Fibroblast of the conjunctiva (primary cell): ENCODE data around the gene TSPAN5.

ENCODE experiments used
- DNase-seq: peaks from one replicate; pipeline ENCODE4 v3.0.0-alpha.2; 2010; ENCODE audit warnings: low read depth

Gene TSPAN5

GRCh38 chr4:98617358-98618047 is 40.9 kb downstream of the TSPAN5 start:
- DNase-seq: no peak

- DNase-seq: no peak
Observed at GRCh38 chr4:98615991-98616390, 42.4 kb downstream of the TSPAN5 start.

DNA sequence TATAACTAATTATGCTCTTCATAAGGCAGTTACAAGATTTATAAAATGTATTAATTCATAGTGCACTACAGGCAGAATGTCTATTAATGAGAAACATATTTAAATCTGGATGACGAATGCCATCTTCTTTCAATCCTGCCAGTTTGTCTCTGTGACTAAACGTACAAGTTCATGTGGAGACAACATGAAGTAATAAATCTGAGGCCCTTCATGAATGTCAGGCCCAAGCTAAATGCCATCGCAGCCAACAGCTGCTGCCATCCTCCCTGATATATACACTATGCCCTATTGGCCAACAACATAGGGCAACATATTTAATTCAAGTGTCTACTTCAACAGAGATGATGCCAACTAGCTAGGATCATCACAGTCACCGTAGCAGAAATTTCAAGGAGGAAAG is 43.7 kb downstream of the TSPAN5 start:
- no peak for DNase-seq

GRCh38 chr4:98614094-98614493 is 44.3 kb downstream of the TSPAN5 start:
- DNase-seq: no peak

DNA sequence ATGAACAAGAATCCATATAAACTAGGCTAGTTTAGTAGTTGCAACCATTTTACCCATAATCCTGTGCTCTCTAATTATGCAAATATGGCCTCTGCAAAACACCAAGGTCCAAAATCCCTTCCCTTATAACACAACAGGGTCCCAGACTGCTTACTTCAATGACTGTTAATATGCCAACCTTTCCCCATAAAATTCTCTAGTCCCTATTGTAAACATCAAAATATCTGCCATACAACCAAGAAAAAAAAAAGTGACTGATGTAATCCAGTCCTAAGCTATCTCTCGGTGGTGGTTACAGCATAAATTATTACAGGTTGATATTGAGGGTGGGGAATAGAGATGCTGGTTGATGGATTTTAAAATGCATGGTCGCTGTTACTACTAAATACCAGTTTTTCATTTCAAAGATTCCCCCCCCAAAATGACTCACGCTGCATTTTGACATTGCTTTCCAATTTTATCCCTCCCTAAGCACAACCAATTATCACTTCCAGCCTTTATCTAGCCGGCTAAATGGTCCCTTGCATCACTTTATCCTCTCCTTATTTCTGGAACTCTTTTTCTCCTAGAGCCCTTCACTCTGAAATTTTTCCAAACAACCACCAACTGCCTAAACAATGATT is 44.8 kb downstream of the TSPAN5 start:
- DNase-seq: no peak

DNA sequence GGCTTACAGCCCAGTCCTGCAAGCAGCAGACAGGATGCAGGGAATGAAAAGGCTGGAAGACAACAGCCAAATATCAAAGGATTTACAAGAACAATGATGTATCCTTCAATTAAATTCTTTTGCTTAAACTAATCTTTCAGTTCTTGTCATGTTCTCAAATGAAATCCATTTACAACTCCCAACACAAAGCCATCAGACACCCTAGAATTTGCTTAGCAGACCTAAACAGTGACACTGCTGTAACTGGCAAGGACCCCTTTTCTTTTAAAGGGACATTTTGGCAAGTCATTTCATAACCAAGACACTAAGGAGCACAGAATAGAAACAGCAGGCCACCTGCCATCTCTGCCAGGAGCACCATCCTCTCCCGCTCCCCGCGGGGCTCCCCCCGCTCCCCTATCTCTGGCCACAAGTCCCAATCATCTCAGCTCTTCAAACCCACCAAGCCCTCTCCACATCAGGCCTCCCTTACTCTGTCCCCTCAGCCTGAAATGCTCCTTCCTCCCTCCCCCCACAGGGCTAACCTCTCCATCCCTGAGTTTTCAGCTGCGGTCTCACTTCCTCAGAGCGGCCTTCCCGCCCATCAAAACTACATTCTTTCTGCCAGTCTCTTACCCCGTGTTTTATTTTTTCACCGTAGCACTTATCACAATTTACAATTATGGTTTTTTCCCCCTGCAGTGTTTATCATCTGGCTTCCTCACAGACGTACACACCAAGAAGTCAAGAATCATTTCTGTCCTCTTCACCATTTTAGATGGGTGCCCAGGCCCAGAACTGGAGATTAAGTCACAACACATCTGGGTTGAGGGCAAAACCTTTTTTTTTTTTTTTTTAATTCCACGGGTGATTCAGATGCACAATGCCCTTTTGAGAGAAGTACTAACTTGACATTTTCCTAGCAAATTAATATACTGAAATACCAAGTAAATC is 45.8 kb downstream of the TSPAN5 start:
- no peak for DNase-seq

DNA sequence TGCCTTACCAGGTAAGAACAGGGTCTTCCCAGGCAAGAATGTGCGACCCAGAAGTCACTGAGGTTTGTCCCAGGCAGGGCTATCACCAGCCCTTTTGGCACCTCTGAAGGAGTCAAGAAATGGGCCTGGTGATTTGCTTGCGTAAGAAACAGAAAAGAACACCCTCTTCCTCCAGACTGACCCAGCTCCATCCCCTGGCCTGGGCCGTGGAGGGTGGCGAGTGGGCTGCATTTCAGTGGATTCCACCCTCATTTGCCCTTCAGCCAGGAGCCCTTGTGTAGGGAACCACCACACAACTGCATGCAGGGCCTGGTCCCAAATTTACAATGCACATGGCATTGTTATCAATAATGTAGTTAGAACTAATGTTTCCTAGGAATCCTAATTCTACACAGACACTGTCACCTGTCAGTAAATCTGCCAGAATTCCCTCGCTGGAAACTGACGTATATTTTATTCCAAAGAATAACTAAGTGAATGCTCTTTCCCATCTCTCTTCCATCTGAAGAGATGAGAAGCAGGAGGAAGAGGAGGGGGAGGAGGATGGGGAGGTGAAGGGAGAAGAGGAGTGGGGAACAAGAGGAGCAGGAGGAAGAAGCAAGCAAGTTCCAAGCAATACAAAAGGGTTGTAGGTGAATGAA is 46.6 kb downstream of the TSPAN5 start:
- DNase-seq: no peak

DNA sequence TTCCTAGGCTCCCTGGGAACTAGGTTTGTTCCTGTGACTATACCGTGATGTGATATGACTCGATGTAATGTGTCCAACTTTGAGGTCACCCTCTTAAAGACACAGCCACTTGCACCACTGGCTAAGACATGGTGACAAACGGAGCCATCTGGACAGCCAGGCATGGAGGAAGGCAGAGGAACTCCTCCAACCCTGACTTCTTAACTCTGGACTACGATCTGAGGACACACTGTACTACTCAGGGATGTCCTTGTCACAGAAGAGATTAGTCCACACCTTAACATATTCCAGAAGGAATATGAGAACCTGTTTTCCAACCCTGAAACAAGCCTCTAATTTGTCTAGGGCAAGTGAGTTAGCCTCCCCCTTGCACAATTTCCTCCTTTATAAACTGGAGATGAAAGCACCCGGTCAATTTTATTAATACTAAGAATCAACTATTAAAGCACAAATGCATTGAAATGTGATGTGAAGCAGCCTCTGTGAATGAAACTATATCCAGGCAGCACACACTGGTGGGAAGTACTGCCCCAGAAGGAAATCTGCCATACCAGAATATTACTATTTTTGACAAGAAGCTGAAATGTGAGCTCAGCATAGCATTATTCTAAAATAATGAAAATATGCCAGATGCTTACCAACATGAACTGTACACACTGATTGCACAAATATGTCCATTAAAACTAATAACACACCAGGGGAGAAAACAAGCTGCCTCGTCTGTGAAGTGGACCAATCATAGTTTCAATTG is 47.3 kb downstream of the TSPAN5 start:
- no peak for DNase-seq

- DNase-seq: no peak
Observed at GRCh38 chr4:98610431-98610830, 48.0 kb downstream of the TSPAN5 start.

DNA sequence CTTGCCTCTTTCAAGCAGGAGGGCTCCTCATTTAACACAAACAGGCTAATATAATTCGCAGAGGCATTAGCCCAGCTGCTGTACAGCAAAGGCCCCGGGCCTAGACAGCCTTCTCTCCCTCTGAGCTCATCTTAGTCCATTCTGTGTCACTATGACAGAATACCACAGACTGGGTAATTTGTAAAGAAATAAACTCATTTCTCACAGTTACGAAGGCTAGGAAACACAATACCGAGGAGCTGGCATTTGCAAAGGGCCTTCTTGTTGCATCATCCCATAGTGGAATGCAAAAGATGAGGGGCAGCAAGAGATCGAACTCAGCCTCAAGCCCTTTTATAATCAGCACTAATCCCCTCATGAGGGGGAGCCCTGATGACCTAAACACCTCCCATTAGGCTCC is 48.5 kb downstream of the TSPAN5 start:
- DNase-seq: peak; percentile 48

DNA sequence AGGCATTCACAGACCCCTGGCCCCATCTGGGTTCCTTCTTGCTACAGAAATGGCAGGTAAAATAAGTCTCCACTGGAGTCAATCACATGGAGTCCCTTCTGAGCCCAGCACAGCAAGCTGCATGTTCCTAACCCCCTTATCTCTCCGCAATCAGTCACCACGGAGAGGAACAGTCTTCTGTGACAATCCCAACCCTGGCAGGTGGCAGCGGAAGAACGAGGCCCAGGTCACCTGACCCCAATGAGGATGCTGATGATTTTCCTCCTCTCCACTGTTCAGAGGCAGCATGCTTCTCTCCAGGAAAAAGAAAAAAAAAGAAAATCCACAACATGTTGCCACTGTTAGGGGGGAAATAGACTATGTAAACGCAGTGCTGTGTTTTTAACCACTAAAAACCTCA is 50.1 kb downstream of the TSPAN5 start:
- no peak for DNase-seq

DNA sequence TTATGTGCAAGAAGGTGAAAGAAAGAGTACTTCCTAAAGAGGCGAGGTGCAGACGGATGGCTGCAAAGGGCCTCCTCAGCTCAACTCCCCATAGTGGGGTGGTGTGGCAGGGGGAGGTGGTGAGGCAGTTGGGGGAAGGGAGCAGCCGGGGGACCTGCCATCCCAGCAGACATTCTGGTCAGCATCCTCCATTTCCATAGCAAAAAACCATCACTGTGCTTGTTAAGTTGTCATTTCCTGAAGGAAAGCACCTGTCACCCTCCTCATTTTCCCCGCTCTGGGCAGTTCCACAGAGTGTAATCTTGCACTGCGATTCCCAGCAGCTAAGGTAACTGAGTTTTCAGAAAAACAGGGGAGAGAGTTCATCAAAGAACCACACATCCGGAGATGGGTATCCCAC is 51.5 kb downstream of the TSPAN5 start:
- no peak for DNase-seq

GRCh38 chr4:98605216-98605615 is 53.2 kb downstream of the TSPAN5 start:
- DNase-seq: no peak

GRCh38 chr4:98604723-98605122 is 53.7 kb downstream of the TSPAN5 start:
- no peak for DNase-seq

GRCh38 chr4:98603683-98604521 is 54.5 kb downstream of the TSPAN5 start:
- no peak for DNase-seq

GRCh38 chr4:98602270-98602669 is 56.1 kb downstream of the TSPAN5 start:
- no peak for DNase-seq

- no peak for DNase-seq
Observed at GRCh38 chr4:98601708-98602107, 56.7 kb downstream of the TSPAN5 start.

DNA sequence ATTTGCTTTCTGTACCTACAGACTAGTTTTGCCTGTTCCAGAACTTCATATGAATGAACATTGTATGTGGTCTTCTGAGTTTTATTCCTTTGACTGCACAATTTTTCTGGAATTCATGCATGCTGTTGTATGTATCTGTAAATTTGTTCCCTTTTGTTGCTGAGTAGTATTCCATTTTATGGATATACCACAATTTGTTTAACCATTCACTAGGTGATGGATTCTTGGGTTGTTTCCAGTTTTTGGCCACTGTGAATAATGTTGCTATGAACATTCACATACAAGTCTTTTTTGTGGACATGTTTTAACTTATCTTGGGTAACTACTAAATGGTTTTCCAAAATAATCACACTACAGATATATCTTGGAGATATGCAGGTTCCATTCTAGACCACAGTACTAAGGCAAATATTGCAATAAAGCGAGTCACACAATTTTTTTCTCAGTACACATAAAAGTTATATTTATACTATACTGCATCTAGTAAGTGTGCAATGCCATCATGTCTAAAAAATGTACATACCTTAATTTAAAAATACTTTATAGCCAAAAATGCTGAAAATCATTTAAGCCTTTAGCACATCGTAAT is 58.7 kb downstream of the TSPAN5 start:
- DNase-seq: no peak

DNA sequence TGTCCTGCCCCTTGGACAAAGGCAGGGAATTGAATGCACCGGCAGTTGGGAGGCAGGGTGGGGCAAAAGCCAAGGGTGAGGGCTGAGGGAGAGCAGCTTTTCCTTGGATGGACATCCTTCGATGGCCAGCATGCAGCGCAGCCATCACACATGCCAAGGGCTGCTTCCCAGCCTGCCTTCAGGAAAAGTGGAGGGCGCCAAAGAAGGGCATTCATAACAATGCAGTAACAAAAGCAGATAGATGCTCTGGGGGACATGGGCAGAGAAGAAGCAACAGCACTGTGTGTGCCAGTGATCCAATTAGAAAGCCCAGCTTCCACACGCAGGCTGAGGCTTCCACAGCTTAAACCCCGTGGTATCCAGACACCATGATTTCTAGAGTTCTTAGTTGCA is 71.5 kb downstream of the TSPAN5 start:
- DNase-seq: no peak

DNA sequence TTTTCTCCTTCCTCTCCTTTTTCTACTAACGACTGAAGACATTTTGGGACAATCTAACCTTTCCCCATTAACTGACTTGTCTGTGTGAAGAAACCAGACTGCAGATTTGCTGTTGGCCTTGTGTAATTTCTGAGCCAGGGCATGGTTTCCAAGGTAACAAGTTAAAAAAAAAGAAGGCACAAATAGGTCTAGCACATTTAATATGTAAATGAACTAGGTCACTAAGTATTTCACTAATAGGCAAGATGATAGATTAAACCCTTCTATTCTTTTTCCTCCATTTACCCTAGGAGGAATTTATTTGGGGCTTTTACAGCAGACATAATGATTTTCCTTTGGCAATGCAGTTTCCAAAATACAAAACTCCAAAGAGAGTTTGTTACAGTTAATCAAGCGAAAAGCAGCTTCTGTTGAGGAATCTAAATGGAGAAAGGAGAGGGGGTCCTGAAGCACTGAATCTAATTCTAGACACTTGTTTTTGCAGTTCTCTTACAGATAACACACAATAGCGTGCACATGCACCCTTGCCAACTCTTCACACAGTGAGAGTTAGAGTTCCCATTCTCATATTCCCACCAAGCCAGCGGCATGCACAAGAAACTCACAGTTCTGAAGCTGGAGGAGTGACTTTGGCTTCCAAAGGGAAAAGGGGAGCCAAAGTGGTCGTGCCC is 72.0 kb downstream of the TSPAN5 start:
- DNase-seq: no peak
